H1 (cell line): ENCODE results near the gene TMEM145. TPM values are rescaled to one million over a fixed set of nuclear protein-coding genes. Genes with fewer than 3 reads are reported as not detected.

Experiments used
- CTCF ChIA-PET: fragments of 300-600 bp; sonication (Branson Sonifier 250); formaldehyde crosslinking; loops from one replicate; lab custom pipeline; 2021; ENCODE audit not compliant: partially characterized antibody; lab: Charles Lee
- POLR2A ChIA-PET: fragments of 300-600 bp; sonication (Branson Sonifier 250); formaldehyde crosslinking; loops from one replicate; lab custom pipeline; 2021; ENCODE audit warnings: inconsistent platforms; ENCODE audit not compliant: partially characterized antibody; lab: Charles Lee
- DNase-seq, 2 experiments: peaks; one replicate each; pipeline versions ENCODE4 v3.0.0 to v3.0.0-alpha.2; 2010 to 2022; ENCODE audit warnings: low spot score in 2 of 2, low read depth in 1 of 2, mixed read lengths in 1 of 2
- FAIRE-seq: peaks from 2 replicates; lab custom pipeline; 2011; peaks lifted over from hg19 to GRCh38; lab: Jason Lieb, UNC
- H2AFZ ChIP-seq: 2 replicates; pipeline ENCODE4 v1.8.1; 2012; ENCODE audit warnings: low read length, inconsistent platforms
- H2AK5ac ChIP-seq: 2 replicates; pipeline ENCODE4 v1.6.1; 2013; ENCODE audit warnings: low read depth, low read length
- H2BK120ac ChIP-seq: replicated peaks from 2 replicates; pipeline ENCODE3; 2013; ENCODE audit warnings: low read depth, low read length, inconsistent platforms
- H2BK12ac ChIP-seq: 2 replicates; pipeline ENCODE4 v1.6.1; 2013; ENCODE audit warnings: low read depth, low read length
- H2BK15ac ChIP-seq: 2 replicates; pipeline ENCODE4 v1.6.1; 2013; ENCODE audit warnings: low read length
- H2BK20ac ChIP-seq: 2 replicates; pipeline ENCODE4 v1.6.1; 2013; ENCODE audit warnings: low read length
- H2BK5ac ChIP-seq: 2 replicates; pipeline ENCODE4 v1.6.1; 2013; ENCODE audit warnings: low read depth, low read length
- H3K14ac ChIP-seq: 2 replicates; pipeline ENCODE4 v1.6.1; 2013; ENCODE audit warnings: inconsistent platforms; ENCODE audit not compliant: insufficient read length
- H3K18ac ChIP-seq: 2 replicates; pipeline ENCODE4 v1.6.1; 2013; ENCODE audit warnings: low read length; ENCODE audit errors: extremely low read depth
- H3K23ac ChIP-seq: 2 replicates; pipeline ENCODE4 v1.6.1; 2013; ENCODE audit warnings: inconsistent platforms; ENCODE audit not compliant: insufficient read length
- H3K23me2 ChIP-seq: 2 replicates; pipeline ENCODE4 v1.6.1; 2013; ENCODE audit warnings: low read depth, low read length
- H3K27ac ChIP-seq: 2 replicates; pipeline ENCODE4 v1.6.1; 2011; ENCODE audit warnings: low read depth, low read length, inconsistent platforms
- H3K27me3 ChIP-seq, 4 experiments: replicated peaks in 1 of 4; 1 replicate in 1 of 4; 2 replicates in 3 of 4; pipeline versions ENCODE4 v1.6.1 to v1.8.1; 2011 to 2013; ENCODE audit warnings: low read length in 3 of 4, mild to moderate bottlenecking in 3 of 4, inconsistent platforms in 2 of 4, mixed read lengths in 2 of 4, moderate library complexity in 1 of 4; ENCODE audit not compliant: control insufficient read depth in 3 of 4, insufficient read depth in 3 of 4; ENCODE audit errors: extremely low read depth in 1 of 4
- H3K36me3 ChIP-seq, 4 experiments: 2 replicates each; pipeline versions ENCODE4 v1.6.1 to v1.8.1; 2011 to 2013; ENCODE audit warnings: mild to moderate bottlenecking in 4 of 4, low read length in 3 of 4, moderate library complexity in 2 of 4, control low read depth in 1 of 4, inconsistent platforms in 1 of 4; ENCODE audit not compliant: insufficient read depth in 4 of 4, control insufficient read depth in 2 of 4
- H3K4ac ChIP-seq: replicated peaks from 2 replicates; pipeline ENCODE3; 2013; ENCODE audit warnings: low read length, low read depth, mixed read lengths, inconsistent platforms; ENCODE audit not compliant: insufficient read length
- H3K4me1 ChIP-seq, 4 experiments: replicated peaks in 1 of 4; 1 replicate in 1 of 4; 2 replicates in 3 of 4; pipeline versions ENCODE4 v1.6.1 to v1.8.1; 2011 to 2013; ENCODE audit warnings: low read length in 3 of 4, inconsistent platforms in 2 of 4, mixed read lengths in 1 of 4; ENCODE audit not compliant: insufficient read depth in 4 of 4, control insufficient read depth in 3 of 4
- H3K4me2 ChIP-seq, 2 experiments: 2 replicates each; pipeline versions ENCODE4 v1.6.1 to v1.8.1; 2011 to 2013; ENCODE audit warnings: low read depth in 2 of 2, low read length in 2 of 2, control low read depth in 1 of 2, inconsistent platforms in 1 of 2, mild to moderate bottlenecking in 1 of 2; ENCODE audit not compliant: insufficient read depth in 1 of 2
- H3K4me3 ChIP-seq, 4 experiments: fragments of 200-600, 300-600 bp in 1 of 4; sonication (generic), shearing (Covaris generic), sonication (Bioruptor Twin) in 1 of 4; 2 replicates each; pipeline versions ENCODE4 v1.5.1 to v1.8.1; 2011 to 2016; ENCODE audit warnings: low read length in 4 of 4, low read depth in 3 of 4, control low read depth in 2 of 4, inconsistent platforms in 2 of 4, mild to moderate bottlenecking in 2 of 4, mixed read lengths in 1 of 4, moderate library complexity in 1 of 4; ENCODE audit not compliant: insufficient read depth in 2 of 4; ENCODE audit errors: extremely low read depth in 1 of 4
- H3K56ac ChIP-seq: replicated peaks from 2 replicates; pipeline ENCODE3; 2013; ENCODE audit warnings: low read depth, mild to moderate bottlenecking, mixed read lengths, low read length, inconsistent platforms; ENCODE audit not compliant: insufficient read length
- H3K79me1 ChIP-seq: 2 replicates; pipeline ENCODE4 v1.6.1; 2013; ENCODE audit warnings: low read depth, low read length, control low read depth
- H3K79me2 ChIP-seq, 2 experiments: 2 replicates each; pipeline versions ENCODE4 v1.6.1 to v1.8.1; 2012 to 2013; ENCODE audit warnings: low read length in 2 of 2, mild to moderate bottlenecking in 2 of 2, inconsistent platforms in 1 of 2; ENCODE audit not compliant: insufficient read depth in 2 of 2, control insufficient read depth in 1 of 2
- H3K9ac ChIP-seq, 4 experiments: replicated peaks in 1 of 4; 1 replicate in 1 of 4; 2 replicates in 3 of 4; pipeline versions ENCODE4 v1.6.1 to v1.8.1; 2011 to 2013; ENCODE audit warnings: low read depth in 3 of 4, low read length in 3 of 4, control low read depth in 2 of 4, mild to moderate bottlenecking in 2 of 4, moderate library complexity in 2 of 4, inconsistent platforms in 1 of 4; ENCODE audit errors: extremely low read depth in 1 of 4
- H3K9me3 ChIP-seq, 2 experiments: 2 replicates each; pipeline versions ENCODE4 v1.6.1 to v1.8.1; 2012 to 2013; ENCODE audit warnings: mild to moderate bottlenecking in 2 of 2, moderate library complexity in 2 of 2, control low read depth in 1 of 2, inconsistent platforms in 1 of 2, low read depth in 1 of 2, low read length in 1 of 2, mixed read lengths in 1 of 2; ENCODE audit not compliant: insufficient read depth in 2 of 2
- H4K20me1 ChIP-seq, 2 experiments: replicated peaks in 1 of 2; 2 replicates each; pipeline versions ENCODE3 to v1.8.1; 2011 to 2013; ENCODE audit warnings: inconsistent platforms in 2 of 2, low read length in 2 of 2, mild to moderate bottlenecking in 1 of 2; ENCODE audit not compliant: insufficient read depth in 2 of 2, control insufficient read depth in 1 of 2
- H4K5ac ChIP-seq: 2 replicates; pipeline ENCODE4 v1.6.1; 2013; ENCODE audit warnings: low read length, low read depth, mixed read lengths, inconsistent platforms; ENCODE audit not compliant: insufficient read length
- H4K8ac ChIP-seq: 2 replicates; pipeline ENCODE4 v1.8.0; 2013; ENCODE audit warnings: mild to moderate bottlenecking, moderate library complexity, low read length, inconsistent platforms; ENCODE audit not compliant: insufficient read depth; ENCODE audit errors: extremely low read depth
- H4K91ac ChIP-seq: replicated peaks from 2 replicates; pipeline ENCODE3; 2013; ENCODE audit warnings: low read length, mixed read lengths, inconsistent platforms; ENCODE audit not compliant: insufficient read length
- BRCA1 ChIP-seq: IDR thresholded peaks from 2 replicates; pipeline ENCODE4 v1.6.1; 2012; ENCODE audit warnings: low read depth, low read length, improper control_type of control experiment
- CHD2 ChIP-seq: IDR thresholded peaks from 2 replicates; pipeline ENCODE4 v1.6.1; 2012; ENCODE audit warnings: low read length, improper control_type of control experiment
- CTBP2 ChIP-seq: IDR thresholded peaks from 2 replicates; pipeline ENCODE4 v1.7.0; 2011; ENCODE audit warnings: borderline replicate concordance, mild to moderate bottlenecking, moderate library complexity, mixed read lengths, low read length; ENCODE audit not compliant: insufficient read depth, insufficient read length
- E2F6 ChIP-seq: IDR thresholded peaks from 2 replicates; pipeline ENCODE4 v1.6.1; 2012; ENCODE audit warnings: inconsistent platforms
- EGR1 ChIP-seq: IDR thresholded peaks from 2 replicates; pipeline ENCODE4 v1.6.1; 2011; ENCODE audit warnings: low read depth, low read length, borderline replicate concordance
- FOSL1 ChIP-seq: IDR thresholded peaks from 2 replicates; pipeline ENCODE4 v1.6.1; 2011; ENCODE audit warnings: mild to moderate bottlenecking, low read depth, low read length, moderate library complexity; ENCODE audit not compliant: insufficient read depth
- HDAC6 ChIP-seq: IDR thresholded peaks from one replicate; pipeline ENCODE4 v1.7.1; 2012; ENCODE audit warnings: low read depth, mild to moderate bottlenecking, inconsistent platforms, low read length, moderate library complexity
- MAFK ChIP-seq: IDR thresholded peaks from 2 replicates; pipeline ENCODE4 v1.6.1; 2012; ENCODE audit warnings: low read depth, mild to moderate bottlenecking, improper control_type of control experiment, low read length
- PHF8 ChIP-seq: fragments of 200-600 bp; sonication (generic); conservative IDR thresholded peaks from 2 replicates; pipeline ENCODE4 v1.7.1; 2012; ENCODE audit warnings: low read depth, mild to moderate bottlenecking, inconsistent platforms, low read length, moderate library complexity
- SP1 ChIP-seq: IDR thresholded peaks from 2 replicates; pipeline ENCODE4 v1.6.1; 2011; ENCODE audit warnings: low read depth, low read length
- WGBS, 2 experiments: shearing (Covaris generic) in 1 of 2; methylation state at CpG; one replicate each; pipeline versions ENCODE4 v1.1.6 to v1.1.7; 2013 to 2015; ENCODE audit warnings: low lambda C conversion rate in 2 of 2, mixed read lengths in 2 of 2, inconsistent platforms in 1 of 2, low coverage in 1 of 2, missing lambda C conversion rate in 1 of 2; ENCODE audit not compliant: insufficient replicate concordance in 2 of 2, insufficient coverage in 1 of 2, insufficient read length in 1 of 2; ENCODE audit errors: extremely low coverage in 1 of 2, missing lambda C conversion rate in 1 of 2; 5-methylcytosine and 5-hydroxymethylcytosine counted together
- polyA plus RNA-seq, 7 experiments: library from polyadenylated mRNA; depleted of rRNA in 3 of 7; stranded (reverse) in 5 of 7; unstranded in 2 of 7; fragments of >200 nt in 5 of 7; fragments of 200-250 nt in 2 of 7; gene quantifications; 1 replicate in 5 of 7; 2 replicates in 1 of 7; 4 replicates in 1 of 7; pipeline versions ENCODE4 v1.2.1 to v1.2.3, GENCODE V29; 2011 to 2013; ENCODE audit warnings: missing spikeins in 2 of 7, mixed read lengths in 2 of 7
- total RNA-seq: library from RNA; stranded (reverse); fragmentation: NEBNext Ultra II Directional; extraction: Animal tissue kit (Norgen Biotek cat#: 25700); gene quantifications from 2 replicates; pipeline ENCODE4 v1.2.1, GENCODE V29; 2021
- TF ChIP-seq, protein P1 (sequence below): IDR thresholded peaks from 2 replicates; pipeline ENCODE4 v1.6.1; 2012; ENCODE audit warnings: inconsistent platforms

TMEM145 gene
- total and polyA plus RNA-seq, 2 of the 8 experiments (the other 6 are each of a cell fraction or from before 2014, with no cell fraction given): 2.3 to 4.7 TPM

GRCh38 chr19:42369433-42370067 lies 56.4 kb downstream of the TMEM145 start:
- 79% methylated on average over 27 of the region's 27 CpGs; no CpG with 5 or more reads in 1 of the 2 experiments for WGBS, 2 experiments
- H3K9ac ChIP-seq: no peak overlapping the region
- peak overlapping the region; percentile 94; the same call in 1 of the 2 replicates for H2BK12ac ChIP-seq
- H3K36me3 ChIP-seq: peaks cover 0 to 2% (median 1%) of the 10 kb centered on the region in 4 experiments; a peak in 4 of 8 replicates
- H3K23ac ChIP-seq: no peak overlapping the region
- H3K4me2 ChIP-seq: peak overlapping the region; percentile 21 to 49
- H3K4ac ChIP-seq: peak overlapping the region; percentile 63
- H3K9me3 ChIP-seq: no peaks in the 10 kb centered on the region
- ChIA-PET CTCF (interaction anchor here (0.5 to 2.5 kb wide), 10 partner anchors 11 to 1821 kb away, joined by 3 to 19 read pairs (median 4); no protein-coding TSS in a partner anchor), POLR2A (interaction anchor here (0.7 to 4.0 kb wide), 14 partner anchors 8 to 255 kb away, joined by 3 to 43 read pairs (median 3); partner anchors contain the start of gene GSK3A)
- no peak overlapping the region for H3K56ac ChIP-seq
- H3K14ac ChIP-seq: no peak overlapping the region
- peak overlapping the region; percentile 61; the same call in 1 of the 2 replicates for H2BK15ac ChIP-seq
- H3K4me3 ChIP-seq: no peak overlapping the region
- H4K91ac ChIP-seq: peak overlapping the region; percentile 96
- peaks cover 7 to 29% (median 22%) of the 10 kb centered on the region in 4 experiments for H3K4me1 ChIP-seq
- peak overlapping the region; percentile 85 for H3K18ac ChIP-seq
- no peak overlapping the region; the same call in 1 of the 2 replicates for H4K8ac ChIP-seq
- peak overlapping the region; percentile 89 for H2BK20ac ChIP-seq
- no peaks in the 10 kb centered on the region; the same call in 1 of the 2 replicates for H3K79me1 ChIP-seq
- H3K23me2 ChIP-seq: no peaks in the 10 kb centered on the region; the same call in 1 of the 2 replicates
- H4K5ac ChIP-seq: peak overlapping the region; percentile 42
- no peaks in the 10 kb centered on the region for H3K79me2 ChIP-seq
- peak overlapping the region; percentile 95 for H2BK120ac ChIP-seq
- H2AK5ac ChIP-seq: peak overlapping the region; percentile 43; the same call in 1 of the 2 replicates
- FAIRE-seq: no peak
- no peaks in the 10 kb centered on the region for H4K20me1 ChIP-seq
- no peaks in the 10 kb centered on the region for H3K27me3 ChIP-seq
- no peak overlapping the region for H2AFZ ChIP-seq
- H3K27ac ChIP-seq: no peak overlapping the region; the same call in 1 of the 2 replicates
- DNase-seq: no peak
- peak overlapping the region; percentile 84; the same call in 1 of the 2 replicates for H2BK5ac ChIP-seq
- no peak for TF ChIP-seq PHF8
- TF ChIP-seq BRCA1: no peak
- TF ChIP-seq, protein P1, sequence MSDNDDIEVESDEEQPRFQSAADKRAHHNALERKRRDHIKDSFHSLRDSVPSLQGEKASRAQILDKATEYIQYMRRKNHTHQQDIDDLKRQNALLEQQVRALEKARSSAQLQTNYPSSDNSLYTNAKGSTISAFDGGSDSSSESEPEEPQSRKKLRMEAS: peak; percentile 68
- no peak for TF ChIP-seq HDAC6
- no peak for TF ChIP-seq SP1
- peak; percentile 88 for TF ChIP-seq E2F6
- TF ChIP-seq FOSL1: no peak
- TF ChIP-seq EGR1: no peak
- TF ChIP-seq CHD2: no peak
- TF ChIP-seq CTBP2: no peak
- TF ChIP-seq MAFK: no peak
